Spleen (tissue), 7 donors: ENCODE measurements around the gene TMEM121.

Experiments
- POLR2A ChIP-seq, 3 donors: fragments of 450-650 bp; IDR thresholded peaks; one replicate each; pipeline ENCODE4 v1.5.1; 2017; ENCODE audit warnings: antibody characterized with exemption in 3 of 3, mild to moderate bottlenecking in 1 of 3
- TF ChIP-seq, protein P1 (sequence below), 11 experiments: fragments of 200-600 bp in 7 of 11; fragments of 450-650 bp in 4 of 11; sonication (generic) in 4 of 11; IDR thresholded peaks in 8 of 11; conservative IDR thresholded peaks in 3 of 11; 1 replicate in 7 of 11; 2 replicates in 4 of 11; pipeline versions ENCODE4 v1.4.0 to v1.8.0; 2016 to 2021; ENCODE audit warnings: antibody characterized with exemption in 11 of 11, inconsistent platforms in 4 of 11, mild to moderate bottlenecking in 1 of 11
- donor health status: DM: no; HTN: no; CAD: no; lungs with moderate emphysema.
- donor health status: DM: no; HTN: no; CAD: no.
- donor health status: DM: no; HTN: no; CAD: no.

DNA sequence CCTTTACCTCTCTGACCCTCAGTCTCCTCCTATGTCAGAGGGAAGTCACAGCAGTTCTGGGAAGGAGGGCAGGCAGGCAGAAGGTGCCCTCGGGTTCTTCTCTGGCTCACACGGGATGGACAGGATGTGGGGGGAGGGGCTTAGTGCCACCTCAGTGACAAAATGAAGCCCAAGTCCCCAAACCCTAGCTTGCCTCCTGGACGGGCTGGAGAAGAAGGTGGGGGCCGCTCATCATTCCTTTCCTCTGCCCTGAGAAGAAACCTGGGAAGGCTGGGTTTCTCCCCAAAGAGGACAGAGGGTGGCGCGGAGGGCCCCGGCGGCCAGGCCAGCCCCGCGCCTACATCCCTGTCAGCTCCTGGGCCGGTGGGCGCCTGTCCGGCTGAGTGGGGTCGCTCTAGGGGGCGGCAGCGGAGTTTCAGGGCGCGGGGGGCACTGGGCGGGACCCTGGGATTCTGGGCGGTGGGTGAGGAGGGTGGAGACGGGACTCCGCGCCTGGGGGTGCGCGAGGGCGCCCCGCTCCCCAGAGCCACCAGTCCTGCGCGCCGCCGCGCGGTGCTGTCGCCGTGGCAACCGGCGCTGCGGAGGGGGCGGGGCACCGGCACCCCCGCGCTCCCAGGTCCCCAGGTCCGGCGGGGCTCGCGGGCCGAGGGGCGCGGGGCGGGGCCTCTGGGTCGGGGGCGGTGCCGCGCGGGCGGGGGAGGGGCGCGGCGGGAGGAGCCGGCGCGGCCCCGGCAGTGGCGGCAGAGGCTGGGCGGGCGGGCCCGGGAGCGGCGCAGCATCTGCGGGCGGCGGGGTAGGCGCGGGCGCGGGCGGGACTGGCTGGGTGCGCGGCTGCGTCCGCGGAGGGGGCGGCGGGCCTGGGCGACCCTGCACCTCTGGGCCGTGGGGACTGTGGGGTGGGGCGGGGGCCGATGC lies at the start of gene TMEM121:
- TF ChIP-seq, protein P1, sequence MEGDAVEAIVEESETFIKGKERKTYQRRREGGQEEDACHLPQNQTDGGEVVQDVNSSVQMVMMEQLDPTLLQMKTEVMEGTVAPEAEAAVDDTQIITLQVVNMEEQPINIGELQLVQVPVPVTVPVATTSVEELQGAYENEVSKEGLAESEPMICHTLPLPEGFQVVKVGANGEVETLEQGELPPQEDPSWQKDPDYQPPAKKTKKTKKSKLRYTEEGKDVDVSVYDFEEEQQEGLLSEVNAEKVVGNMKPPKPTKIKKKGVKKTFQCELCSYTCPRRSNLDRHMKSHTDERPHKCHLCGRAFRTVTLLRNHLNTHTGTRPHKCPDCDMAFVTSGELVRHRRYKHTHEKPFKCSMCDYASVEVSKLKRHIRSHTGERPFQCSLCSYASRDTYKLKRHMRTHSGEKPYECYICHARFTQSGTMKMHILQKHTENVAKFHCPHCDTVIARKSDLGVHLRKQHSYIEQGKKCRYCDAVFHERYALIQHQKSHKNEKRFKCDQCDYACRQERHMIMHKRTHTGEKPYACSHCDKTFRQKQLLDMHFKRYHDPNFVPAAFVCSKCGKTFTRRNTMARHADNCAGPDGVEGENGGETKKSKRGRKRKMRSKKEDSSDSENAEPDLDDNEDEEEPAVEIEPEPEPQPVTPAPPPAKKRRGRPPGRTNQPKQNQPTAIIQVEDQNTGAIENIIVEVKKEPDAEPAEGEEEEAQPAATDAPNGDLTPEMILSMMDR (IDR thresholded peaks at IDR 0.05 in 8 of 11, conservative IDR thresholded peaks at IDR 0.05 in 3 of 11) = no peak
- TF ChIP-seq POLR2A (IDR thresholded peaks at IDR 0.05) = no peak
